ENCODE results near the gene CRYBB2.
"Not testable (repeated sequence)": the region's sequence is repeated elsewhere in the genome, so short reads cannot be mapped to it uniquely, and the experiment has no call there.

Gene CRYBB2

DNA sequence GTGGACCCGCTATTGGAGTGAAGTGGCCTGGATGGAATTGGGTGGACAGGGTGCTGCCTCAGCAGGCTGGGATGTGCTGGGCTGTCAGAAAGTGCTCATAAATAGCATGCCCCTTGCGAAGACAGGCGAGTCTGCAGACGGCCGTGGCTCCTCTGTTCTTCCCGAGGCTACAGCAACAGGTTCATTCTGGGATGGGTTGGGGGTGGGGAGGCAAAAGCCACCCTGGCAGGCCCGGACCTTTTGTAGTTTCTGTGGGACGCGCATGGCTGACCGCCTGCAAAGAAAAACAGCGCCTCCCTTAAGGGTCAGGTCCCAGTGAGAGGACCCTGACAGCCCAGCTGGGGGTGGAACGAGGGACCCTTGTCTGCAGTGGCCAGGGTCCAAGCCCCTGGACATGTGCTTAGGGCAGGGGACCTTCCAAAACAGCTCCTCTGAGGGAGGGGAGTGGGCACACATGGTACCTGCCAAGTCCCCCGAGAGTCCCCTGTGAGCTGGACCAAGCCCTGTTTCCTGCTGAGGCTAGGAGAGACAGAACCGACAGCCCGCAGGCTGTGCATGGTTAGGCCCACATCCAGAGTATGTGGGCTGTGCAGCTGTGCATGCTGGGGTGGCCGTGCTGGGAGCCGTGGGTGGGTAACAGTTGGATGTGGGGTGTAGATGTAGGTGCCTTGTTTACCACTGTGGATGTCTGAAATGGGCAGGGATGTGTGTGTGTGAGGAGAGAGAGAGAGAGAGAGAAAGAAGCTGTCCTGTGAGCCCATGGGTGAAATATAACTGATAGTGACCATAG lies 19.5 kb upstream of the CRYBB2 start, which contains the start of gene CRYBB3:
TSS of gene CRYBB3 (plus strand) at position 128 of the 790 bp plus-strand sequence. CDS start 1,539 bp downstream, outside the sequence.
- no peak for DNase-seq (ENCODE audit: low read depth in 4 of 4, low spot score in 1 of 4)

DNA sequence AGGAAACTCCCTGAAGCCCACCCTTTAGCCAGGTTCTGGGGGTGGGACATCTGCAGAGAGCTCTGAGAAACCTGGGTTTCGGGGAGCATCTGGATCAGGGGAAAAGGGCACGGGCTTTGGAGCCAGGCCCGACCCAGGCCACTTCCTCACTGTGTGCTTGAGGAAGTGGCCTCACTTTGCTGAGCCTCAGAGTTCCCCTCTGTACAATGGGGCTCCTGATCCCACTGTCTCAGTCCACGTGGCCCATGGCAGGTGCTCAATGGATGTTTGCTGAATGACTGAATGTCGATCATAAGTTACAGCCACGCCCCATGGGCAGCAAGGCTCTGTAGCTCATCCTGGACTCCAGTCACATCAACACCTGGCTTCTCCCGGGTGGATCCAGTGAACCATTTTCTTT lies 18.5 kb upstream of the CRYBB2 start:
- no peak for DNase-seq (ENCODE audit: low read depth in 4 of 4, low spot score in 1 of 4)

DNA sequence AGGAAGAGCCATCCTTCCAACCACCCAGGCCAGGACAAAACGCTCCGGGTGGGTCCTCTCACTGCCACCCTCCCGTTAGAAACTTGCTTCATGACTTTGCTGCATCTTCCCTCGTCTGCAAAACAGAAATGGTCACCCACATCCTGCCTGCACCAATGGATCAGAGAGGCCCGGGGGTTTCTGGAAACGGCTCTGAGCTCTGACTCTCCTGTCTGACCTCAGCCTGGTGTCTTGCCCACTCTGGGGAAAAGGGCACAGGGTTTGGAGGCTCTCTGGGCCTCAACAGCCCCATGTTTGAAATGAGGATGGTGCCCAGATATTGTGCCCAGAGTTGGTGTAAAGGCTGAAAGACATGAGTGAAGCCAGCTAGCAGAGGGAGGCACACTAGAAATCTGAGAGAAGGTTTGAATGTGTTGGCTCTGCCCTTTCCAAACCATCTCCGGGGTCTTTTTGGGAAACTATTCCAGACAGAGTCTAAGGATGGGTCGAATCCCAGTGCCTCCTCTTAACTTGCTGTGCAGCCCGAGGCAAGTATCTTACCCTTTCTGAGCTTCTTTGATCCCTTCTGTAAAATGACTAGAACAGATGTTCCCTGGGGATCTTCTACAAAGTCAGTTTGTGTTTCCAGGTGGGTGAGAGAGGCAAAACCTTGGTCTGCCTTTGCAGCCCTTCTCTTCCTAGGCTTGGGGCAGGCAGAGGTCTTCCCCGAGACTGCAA lies 17.7 kb upstream of the CRYBB2 start:
- DNase-seq (ENCODE audit: low read depth in 4 of 4, low spot score in 1 of 4): no peak

DNA sequence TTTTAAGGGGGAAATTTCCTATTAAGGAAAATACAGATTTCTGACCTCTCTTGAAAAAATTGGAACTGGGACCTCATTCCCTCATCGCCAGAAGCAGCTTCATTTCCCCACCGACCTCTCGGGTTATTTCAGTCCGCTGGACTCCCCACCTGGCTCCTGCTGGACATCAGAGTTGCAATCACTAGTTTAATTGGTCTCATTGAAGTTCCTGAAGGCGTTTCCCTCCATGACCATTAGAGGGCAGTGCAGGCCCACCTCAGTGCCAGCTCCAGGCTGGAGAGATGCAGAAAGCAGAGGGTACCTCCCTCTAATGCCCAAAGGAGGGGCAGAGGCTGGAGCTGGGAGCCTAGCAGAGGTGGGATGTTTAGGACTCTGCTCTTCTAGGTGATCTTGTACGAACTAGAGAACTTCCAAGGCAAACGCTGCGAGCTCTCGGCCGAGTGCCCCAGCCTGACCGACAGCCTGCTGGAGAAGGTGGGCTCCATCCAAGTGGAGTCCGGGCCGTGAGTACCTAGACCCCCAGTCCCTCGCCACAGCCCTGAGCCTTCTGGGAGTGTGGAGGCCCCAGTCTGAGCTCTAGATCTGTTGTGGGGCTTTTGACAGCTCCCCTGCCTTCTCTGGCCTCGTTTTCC lies 17.0 kb upstream of the CRYBB2 start:
- DNase-seq (ENCODE audit: low read depth in 4 of 4, low spot score in 1 of 4): peak; percentile 18 to 40 (median 24)

DNA sequence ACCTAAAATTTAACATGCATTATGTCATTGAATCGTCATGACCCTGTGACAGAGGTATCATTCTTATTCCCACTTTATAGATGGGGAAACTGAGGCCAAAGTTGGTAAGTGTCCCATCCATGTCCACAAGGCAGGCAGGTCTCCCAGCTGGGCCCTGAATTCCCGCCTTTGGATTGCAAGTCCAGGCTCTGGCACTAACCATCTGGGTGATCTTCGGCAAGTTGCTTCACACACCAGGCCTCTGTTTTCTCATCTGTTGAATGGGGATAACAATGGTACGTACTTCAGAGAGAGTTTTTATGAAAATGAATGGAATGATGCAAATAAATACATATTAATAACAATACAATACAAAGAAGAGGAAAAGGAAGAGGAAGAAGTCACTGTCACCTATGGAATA lies 16.4 kb upstream of the CRYBB2 start:
- DNase-seq (ENCODE audit: low read depth in 4 of 4, low spot score in 1 of 4): no peak

DNA sequence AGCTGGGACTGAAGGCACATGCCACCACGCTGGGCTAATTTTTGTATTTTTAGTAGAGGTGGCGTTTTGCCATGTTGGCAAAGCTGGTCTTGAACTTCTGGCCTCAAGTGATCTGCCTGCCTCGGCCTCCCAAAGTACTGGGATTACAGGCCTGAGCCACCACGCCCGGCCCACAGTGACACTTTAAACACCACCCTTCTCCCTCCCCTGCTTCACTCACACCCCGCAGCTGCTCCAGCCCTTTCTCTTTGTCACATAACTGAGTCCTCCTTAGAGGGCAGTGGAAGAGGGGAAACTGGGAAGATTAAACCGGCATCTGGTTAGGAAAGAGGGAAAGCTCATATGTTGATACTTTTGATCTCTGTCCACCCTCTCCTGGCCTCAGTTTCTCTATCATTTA lies 14.9 kb upstream of the CRYBB2 start:
- DNase-seq (ENCODE audit: low read depth in 4 of 4, low spot score in 1 of 4): not testable (repeated sequence)

DNA sequence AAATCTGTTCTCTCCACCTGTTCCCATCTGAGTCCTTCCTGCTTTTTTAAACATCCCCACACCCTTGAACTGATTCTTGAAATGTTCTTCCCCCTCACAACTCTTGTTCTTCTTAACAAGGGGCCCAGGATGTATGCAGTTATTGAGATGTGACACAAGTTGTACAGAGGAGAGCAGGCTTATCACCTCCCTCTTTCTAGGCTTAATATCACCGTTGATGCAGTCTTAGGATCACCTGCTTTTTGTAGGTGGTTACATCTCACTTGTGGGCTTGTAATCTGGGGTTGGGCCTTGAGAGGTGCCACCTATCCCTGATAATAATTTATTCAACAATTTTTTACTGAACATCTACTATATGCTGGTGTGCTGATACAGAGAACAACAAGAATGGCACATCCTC lies 13.6 kb upstream of the CRYBB2 start:
- no peak for DNase-seq (ENCODE audit: low read depth in 4 of 4, low spot score in 1 of 4)

DNA sequence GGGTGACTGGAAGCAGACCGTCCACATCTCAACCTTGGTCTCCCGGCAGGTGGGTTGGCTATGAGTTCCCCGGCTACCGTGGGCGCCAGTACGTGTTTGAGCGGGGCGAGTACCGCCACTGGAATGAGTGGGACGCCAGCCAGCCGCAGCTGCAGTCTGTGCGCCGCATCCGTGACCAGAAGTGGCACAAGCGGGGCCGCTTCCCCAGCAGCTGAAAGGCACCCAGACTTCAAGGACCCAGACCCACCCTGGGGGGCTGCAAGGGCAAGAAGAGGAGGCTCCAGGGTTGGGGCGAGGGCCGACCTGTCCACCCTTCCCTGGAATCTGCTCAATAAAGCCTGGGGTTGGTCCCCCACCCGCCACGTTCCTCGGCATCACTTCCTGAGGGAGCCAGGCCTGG lies 12.4 kb upstream of the CRYBB2 start:
- no peak for DNase-seq (ENCODE audit: low read depth in 4 of 4, low spot score in 1 of 4)

DNA sequence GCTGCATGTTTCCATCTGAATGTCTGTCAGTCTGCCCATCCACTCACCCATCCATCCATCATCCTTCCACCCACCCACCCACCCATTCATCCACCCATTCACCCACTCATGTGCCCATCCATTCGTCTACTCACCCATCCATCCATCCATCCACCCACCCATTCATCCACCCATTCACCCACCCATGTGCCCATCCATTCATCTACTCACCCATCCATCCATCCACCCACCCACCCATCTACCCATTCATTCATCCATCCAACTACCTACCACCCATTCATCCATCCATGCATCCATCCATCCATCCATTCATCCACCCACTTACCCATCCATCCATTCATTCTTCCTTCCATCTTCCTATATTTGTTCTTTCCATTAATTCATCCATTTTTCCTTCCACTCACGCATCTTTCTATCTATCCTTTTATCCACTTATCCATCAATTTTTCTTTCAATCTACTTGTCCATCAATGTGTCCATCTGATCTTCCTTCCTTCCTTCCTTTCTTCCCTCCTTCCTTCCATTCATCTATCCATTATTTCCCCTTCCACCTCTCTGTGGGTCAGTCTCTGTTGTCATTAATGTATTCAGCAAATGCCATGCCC lies 11.8 kb upstream of the CRYBB2 start:
- DNase-seq (ENCODE audit: low read depth in 4 of 4, low spot score in 1 of 4): no peak

DNA sequence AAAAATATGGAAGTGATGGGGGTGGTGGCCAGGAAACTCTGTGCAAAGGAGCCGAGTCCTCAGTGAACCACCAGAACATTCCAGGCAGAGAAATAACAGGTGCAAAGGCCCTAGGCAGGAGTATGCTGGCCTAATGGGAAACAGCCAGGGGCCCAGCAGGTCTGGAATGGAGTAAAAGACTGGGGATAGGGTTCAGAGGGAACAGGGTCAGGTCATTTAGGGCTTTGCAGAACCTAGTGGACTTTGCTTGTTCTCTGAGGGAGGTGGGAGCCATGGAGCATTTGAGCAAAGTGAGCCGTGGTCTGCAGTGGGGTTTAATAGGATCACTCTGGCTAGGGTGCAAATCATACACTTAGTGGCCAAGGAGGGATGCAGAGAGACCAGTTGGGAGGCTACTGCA lies 11.1 kb upstream of the CRYBB2 start:
- no peak for DNase-seq (ENCODE audit: low read depth in 4 of 4, low spot score in 1 of 4)

DNA sequence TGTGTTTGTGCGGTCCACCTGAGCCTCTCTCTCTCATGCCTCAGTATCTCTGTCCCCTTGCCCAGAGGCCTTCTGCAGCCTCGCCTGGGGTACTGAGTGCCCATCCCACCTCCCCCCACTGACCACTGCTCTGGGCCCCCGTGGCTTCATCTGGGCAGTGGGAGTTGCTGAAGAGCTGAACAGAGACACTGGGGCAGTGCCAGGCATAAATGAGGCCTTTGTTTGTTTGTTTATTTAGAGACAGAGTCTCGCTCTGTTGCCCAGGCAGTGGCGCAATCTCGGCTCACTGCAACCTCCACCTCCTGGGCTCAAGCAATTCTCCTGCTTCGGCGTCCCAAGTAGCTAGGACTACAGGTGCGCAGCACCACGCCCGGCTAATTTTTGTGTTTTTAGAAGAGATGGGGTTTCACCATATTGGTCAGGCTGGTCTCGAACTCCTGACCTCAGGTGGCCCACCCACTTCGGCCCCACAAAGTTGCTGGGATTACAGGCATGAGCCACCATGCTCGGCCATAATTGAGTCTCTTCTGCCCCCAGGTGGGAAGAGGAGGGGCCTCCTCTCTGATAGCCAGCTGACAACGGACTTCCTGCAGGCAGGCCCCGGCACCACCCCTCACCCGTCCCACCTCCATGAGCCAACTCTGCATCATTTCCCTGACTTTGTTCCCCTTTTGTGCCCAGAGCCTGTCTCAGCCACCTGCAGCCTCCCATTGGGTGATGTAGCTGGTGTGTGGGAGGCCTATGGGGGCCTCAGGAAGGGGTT lies 10.5 kb upstream of the CRYBB2 start:
- DNase-seq (ENCODE audit: low read depth in 4 of 4, low spot score in 1 of 4): no peak

DNA sequence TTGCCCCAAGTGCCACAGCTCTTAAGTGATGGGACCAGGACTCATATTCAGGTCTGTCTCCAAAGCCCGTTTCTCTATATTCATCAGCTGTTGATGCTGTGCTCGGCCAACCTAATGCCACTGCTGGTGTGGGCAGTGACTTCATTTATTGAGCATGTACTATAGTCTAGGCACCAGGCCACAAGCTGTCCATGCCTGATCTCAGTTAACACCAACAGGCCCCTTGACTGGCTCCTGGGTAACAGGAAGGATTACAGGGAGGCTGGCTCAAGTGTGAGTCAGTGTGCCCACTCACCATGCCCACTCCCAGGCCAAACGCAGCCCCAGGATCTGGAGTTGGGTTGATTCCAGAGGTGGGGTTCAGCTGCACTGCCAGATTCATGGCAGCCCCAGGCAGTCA lies 8.6 kb upstream of the CRYBB2 start:
- DNase-seq (ENCODE audit: low read depth in 4 of 4, low spot score in 1 of 4): no peak

DNA sequence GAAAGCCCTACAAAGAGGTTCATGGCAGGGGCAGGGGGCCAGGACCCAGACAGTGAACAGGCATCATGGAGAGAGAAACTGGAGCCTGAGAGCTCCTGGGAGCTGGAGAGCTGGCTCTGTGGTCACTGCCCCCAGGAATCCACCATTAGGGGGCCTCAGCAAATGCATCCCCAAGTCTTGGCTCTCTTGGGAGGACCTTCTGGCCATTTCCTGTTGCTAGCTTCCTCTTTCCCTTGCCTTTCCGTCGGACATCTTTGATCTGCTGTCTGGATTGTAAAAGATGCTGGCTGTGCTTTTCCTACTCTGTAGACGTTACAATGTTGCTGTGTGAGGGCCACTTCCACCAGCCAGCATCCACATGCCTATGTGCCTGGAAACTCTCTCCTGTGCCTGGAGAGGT lies 7.1 kb upstream of the CRYBB2 start:
- no peak for DNase-seq (ENCODE audit: low read depth in 4 of 4, low spot score in 1 of 4)

DNA sequence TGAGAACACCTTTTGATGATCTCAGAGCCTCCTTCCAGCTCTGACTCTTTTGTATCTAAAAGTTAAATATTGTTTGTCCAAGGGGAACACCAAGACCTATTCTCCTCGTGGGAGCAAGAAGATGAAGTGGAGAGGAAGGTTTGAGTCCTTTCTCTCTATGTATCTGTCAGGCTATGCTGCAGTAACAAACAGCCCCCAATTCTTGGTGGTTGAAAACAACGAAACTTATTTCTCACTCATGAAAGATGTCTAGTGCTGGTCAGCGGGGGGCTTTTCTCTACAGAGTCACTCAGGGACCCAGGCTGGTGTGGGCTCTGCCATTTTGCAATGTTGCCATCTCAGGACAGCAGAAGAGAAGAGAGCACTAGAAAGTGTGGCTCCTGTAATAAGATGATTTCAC lies 6.2 kb upstream of the CRYBB2 start:
- DNase-seq (ENCODE audit: low read depth in 4 of 4, low spot score in 1 of 4): no peak

DNA sequence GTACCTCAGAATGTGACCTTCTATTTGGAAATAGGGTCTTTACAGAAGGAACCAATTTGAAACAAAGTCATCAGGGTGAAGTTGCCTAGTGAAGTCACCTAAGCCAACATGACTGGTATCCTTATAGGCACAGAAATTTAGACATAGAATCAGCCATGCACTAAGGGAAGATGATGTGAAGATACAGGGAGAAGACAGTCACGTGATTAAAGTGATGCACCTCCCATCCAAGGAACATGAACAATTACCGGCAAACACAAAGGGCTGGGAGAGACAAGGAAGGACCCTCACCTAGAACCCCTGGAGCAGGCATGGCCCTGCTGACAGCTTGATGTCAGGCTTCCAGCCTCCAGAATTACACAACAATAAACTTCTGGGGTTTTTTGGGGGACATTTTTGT lies 3.2 kb upstream of the CRYBB2 start:
- DNase-seq (ENCODE audit: low read depth in 4 of 4, low spot score in 1 of 4): no peak

DNA sequence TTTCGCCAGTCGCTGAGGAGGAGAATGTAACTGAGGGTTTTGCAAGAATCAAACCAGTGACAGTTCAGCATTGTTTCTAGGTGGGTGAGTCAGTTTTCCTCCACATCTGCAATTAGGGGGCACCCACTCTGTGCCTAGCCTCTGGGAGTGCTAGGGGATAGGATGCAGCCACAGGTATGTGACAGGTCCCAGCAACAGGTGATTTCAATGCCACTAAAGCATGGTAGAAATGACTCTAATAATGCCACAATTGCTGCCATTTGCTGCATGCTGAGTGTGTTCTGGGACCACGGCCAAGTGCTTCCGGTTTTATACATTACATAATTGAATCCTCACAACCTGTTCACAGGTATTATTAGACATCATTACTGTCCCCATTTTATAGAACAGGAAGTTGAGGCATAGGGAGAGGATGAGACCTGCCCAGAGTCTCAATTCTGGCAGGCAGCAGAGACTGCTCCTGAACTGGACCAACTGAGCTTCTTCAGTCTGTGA lies 556 bp downstream of the CRYBB2 start:
- DNase-seq (ENCODE audit: low read depth in 4 of 4, low spot score in 1 of 4): no peak

DNA sequence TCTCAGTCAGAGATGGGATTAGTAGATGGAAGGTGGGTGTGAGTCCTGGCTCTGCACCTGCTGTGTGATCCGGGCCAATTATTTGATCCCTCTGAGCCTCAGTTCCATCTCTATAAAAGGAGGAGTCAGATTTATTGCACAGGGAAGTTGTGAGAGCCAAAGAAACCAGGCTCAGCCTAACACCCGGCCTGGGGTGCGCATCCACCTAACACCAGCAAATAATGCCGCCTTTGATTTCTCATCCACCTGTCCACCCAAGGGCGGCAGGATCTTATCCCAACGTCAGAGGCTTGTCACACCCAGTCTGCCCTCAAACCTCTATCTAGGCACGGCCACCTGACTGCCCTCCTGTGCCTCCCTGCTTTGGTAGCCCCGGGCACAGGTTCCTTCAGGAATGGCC lies 2.4 kb downstream of the CRYBB2 start:
- no peak for DNase-seq (ENCODE audit: low read depth in 4 of 4, low spot score in 1 of 4)

DNA sequence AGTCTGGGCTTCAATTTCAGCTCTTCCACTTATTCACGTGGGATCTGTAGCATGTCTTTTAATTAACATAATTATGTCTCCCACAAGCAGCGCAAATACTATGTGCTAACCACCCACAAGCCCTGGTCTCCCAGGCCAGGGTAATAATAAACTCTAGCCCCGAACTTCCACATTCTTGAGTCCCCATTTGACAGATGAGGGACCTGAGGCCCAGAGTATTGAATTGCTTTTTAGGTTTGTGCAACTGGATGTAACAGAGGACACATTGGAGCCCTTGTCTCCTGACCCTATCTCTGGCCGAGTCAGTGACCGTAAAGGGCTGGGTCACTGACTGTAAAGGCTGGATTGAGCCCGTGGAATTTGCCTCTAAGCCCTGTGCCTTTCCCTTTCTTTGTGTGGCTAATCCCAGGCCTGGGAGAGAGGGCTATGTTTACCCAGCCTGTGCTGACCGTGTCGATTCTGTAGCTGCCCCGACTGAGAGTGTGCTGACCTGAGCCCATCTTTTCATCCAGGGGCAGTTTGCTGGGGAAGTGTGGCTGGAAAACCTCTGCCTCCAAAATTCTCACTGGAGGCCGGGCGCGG lies 3.9 kb downstream of the CRYBB2 start:
- no peak for DNase-seq (ENCODE audit: low read depth in 4 of 4, low spot score in 1 of 4)

DNA sequence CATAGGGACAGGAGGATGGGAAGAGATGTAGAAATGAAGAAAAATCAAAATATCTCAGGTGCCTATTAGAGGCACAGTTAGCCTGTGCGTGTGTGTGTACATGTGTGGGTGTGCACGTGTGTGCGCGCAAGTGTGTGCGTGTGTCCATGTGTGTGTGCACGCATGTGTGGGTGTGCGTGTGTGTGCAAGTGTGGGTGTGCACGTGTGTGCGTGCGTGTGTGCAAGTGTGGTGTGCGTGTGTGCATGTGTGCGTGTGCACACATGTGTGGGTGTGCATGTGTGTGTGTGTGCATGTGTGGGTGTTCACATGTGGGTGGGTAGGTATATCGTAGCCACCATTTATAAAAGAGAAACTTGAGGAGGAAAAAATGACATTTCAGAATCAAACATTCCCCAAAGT lies 9.4 kb downstream of the CRYBB2 start:
- no peak for DNase-seq (ENCODE audit: low read depth in 4 of 4, low spot score in 1 of 4)

DNA sequence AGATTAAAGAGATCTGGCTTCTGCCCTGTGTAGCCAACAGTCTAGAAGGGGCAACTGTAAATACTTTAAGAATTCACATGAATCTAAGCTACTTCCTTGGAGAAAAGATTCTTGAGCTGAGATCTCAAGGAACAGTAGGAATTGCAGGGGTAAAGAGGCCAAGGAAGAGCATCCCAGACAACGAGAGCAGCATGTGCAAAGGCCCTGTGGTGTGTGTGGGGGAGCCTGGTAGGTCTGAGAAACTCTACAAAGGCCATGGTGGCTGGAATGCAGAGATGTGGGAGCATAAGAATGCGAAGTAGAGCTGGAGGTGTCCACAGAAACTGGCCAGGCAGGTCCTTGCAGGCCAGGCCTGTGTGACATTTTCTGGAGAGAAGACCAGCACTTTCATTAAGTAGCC lies 11.3 kb downstream of the CRYBB2 start:
- DNase-seq (ENCODE audit: low read depth in 4 of 4, low spot score in 1 of 4): not testable (repeated sequence)

All from stimulated activated CD4-positive, alpha-beta T cell treated with anti-CD3 and anti-CD28 coated beads, Interleukin-1b, Interleukin-23, amount 100 ng/mL, for 24 hours (primary cell).